ENCODE data around the gene FAM20B. TPM values are rescaled to one million over a fixed set of nuclear protein-coding genes. Genes with fewer than 3 reads are reported as not detected.
A peak's percentile ranks its signal among the peaks of the same experiment; 100 is the strongest.

Gene FAM20B
- total and polyA plus RNA-seq, 2 of the 13 experiments (the other 11 are each of a cell fraction or from before 2014, with no cell fraction given): 13.8 to 26.9 TPM

- FAIRE-seq (peak; percentile 40), DNase-seq (ENCODE audit: low spot score) (no peak), ATAC-seq (no peak)
- Histone ChIP-seq H3K27me3 (ENCODE audit: control insufficient read depth in 1 of 2, insufficient read depth in 2 of 2, low read length in 2 of 2) (no peaks in the 10 kb centered on the region), H3K4me2 (ENCODE audit: low read depth, low read length) (peak overlapping the region; percentile 95), H3K79me2 (ENCODE audit: insufficient read depth, low read length) (no peaks in the 10 kb centered on the region), H3K4me1 (ENCODE audit: insufficient read depth, low read length) (peaks cover 53% of the 10 kb centered on the region), H3K9ac (ENCODE audit: insufficient read depth, low read depth, low read length) (peak overlapping the region; percentile 67), H4K20me1 (ENCODE audit: insufficient read depth, low read length) (no peaks in the 10 kb centered on the region), H3K36me3 (replicated peaks in 1 of 2; ENCODE audit: control insufficient read depth in 1 of 2, insufficient read depth in 2 of 2, low read length in 2 of 2) (no peaks in the 10 kb centered on the region), H3K4me3 (replicated peaks in 1 of 3; ENCODE audit: insufficient read depth in 1 of 3, low read depth in 2 of 3, low read length in 3 of 3) (peak overlapping the region in 2 of 3 experiments; percentile 57 to 71; a peak in 2 of 6 replicates), H3K27ac (ENCODE audit: extremely low read length, insufficient read depth, low read length) (peak overlapping the region; percentile 11), H2AFZ (ENCODE audit: low read length) (peak overlapping the region; percentile 66), H3K9me3 (ENCODE audit: low read length) (no peaks in the 10 kb centered on the region)
- 57% methylated on average over 7 of the region's 7 CpGs for WGBS (ENCODE audit: low lambda C conversion rate)
- POLR2A ChIA-PET: interaction anchor here (0.6 to 2.3 kb wide), 5 partner anchors 19 to 467 kb away, joined by 3 to 16 read pairs (median 4); no protein-coding TSS in a partner anchor
- intact Hi-C loops (cut with micrococcal nuclease; ENCODE audit: unreplicated experiment) (loop anchor here (2.0 to 10.0 kb wide), 4 partner anchors 81 to 689 kb away; partner anchors contain the start of gene ANGPTL1), in situ Hi-C loops (cut with HindIII; ENCODE audit: extremely low pct_ligation_motif_present, low pct_unique_long_range_greater_than_20kb) (loop anchor here (5.0 kb wide), 2 partner anchors 236 to 471 kb away; no protein-coding TSS in a partner anchor)
- CTCF ChIA-PET (ENCODE audit: low intra/inter-chr PET ratio, low total read pairs): interaction anchor here (1.7 to 2.0 kb wide), 4 partner anchors 229 to 471 kb away, joined by 8 to 27 read pairs (median 17); no protein-coding TSS in a partner anchor
- BruUV-seq (replicated peaks): no TSS peak
- TF ChIP-seq SSRP1 (CRISPR knock-in tag; IDR thresholded peaks at IDR 0.05): no peak
- no peak for TF ChIP-seq RBAK (CRISPR knock-in tag; IDR thresholded peaks at IDR 0.05)
- TF ChIP-seq THAP8 (CRISPR knock-in tag; IDR thresholded peaks at IDR 0.05; ENCODE audit: borderline replicate concordance): no peak
- no peak for TF ChIP-seq ZFP41 (CRISPR knock-in tag; IDR thresholded peaks at IDR 0.05; ENCODE audit: borderline replicate concordance)
- TF ChIP-seq JUN (CRISPR knock-in tag; IDR thresholded peaks at IDR 0.05): no peak
- no peak for TF ChIP-seq ZNF775 (CRISPR knock-in tag; IDR thresholded peaks at IDR 0.05; ENCODE audit: borderline replicate concordance)
- TF ChIP-seq MIER2 (CRISPR knock-in tag; IDR thresholded peaks at IDR 0.05): no peak
- no peak for TF ChIP-seq SMC3 (IDR thresholded peaks at IDR 0.05; ENCODE audit: low read length)
- 0 out of 2 replicates have a peak, but pooled peaks have one; percentile 2 for TF ChIP-seq ZSCAN31 (CRISPR knock-in tag; IDR thresholded peaks at IDR 0.05; ENCODE audit: low read depth)
- no peak for TF ChIP-seq PHB2 (IDR thresholded peaks at IDR 0.05; ENCODE audit: partially characterized antibody)
- no peak for TF ChIP-seq SYNCRIP (IDR thresholded peaks at IDR 0.05; ENCODE audit: insufficient read depth, low read depth, low read length)
- TF ChIP-seq ZC3H13 (CRISPR knock-in tag; IDR thresholded peaks at IDR 0.05): no peak
- TF ChIP-seq ZFP91 (CRISPR knock-in tag; IDR thresholded peaks at IDR 0.05; ENCODE audit: borderline replicate concordance): no peak
- TF ChIP-seq POGZ (CRISPR knock-in tag; IDR thresholded peaks at IDR 0.05): no peak
- no peak for TF ChIP-seq ZNF431 (CRISPR knock-in tag; IDR thresholded peaks at IDR 0.05; ENCODE audit: borderline replicate concordance, low read depth)
- no peak for TF ChIP-seq ZNF234 (CRISPR knock-in tag; conservative IDR thresholded peaks at IDR 0.05)
- TF ChIP-seq RARG (CRISPR knock-in tag; IDR thresholded peaks at IDR 0.05; ENCODE audit: low read depth): 0 out of 2 replicates have a peak, but pooled peaks have one; percentile 43
- TF ChIP-seq RARA (CRISPR knock-in tag; IDR thresholded peaks at IDR 0.05): no peak
- TF ChIP-seq MBD4 (IDR thresholded peaks at IDR 0.05; ENCODE audit: borderline replicate concordance, low read length): no peak
- no peak for TF ChIP-seq TOPORS (CRISPR knock-in tag; IDR thresholded peaks at IDR 0.05)
- no peak for TF ChIP-seq THRA (CRISPR knock-in tag; IDR thresholded peaks at IDR 0.05; ENCODE audit: borderline replicate concordance)
- no peak for TF ChIP-seq MYNN (CRISPR knock-in tag; IDR thresholded peaks at IDR 0.05; ENCODE audit: low read depth)
- TF ChIP-seq SIN3B (IDR thresholded peaks at IDR 0.05; ENCODE audit: low read length): no peak
Observed at GRCh38 chr1:179003512-179004066, 22.1 kb upstream of the FAM20B start.
